Stimulated activated CD4-positive, alpha-beta T cell treated with anti-CD3 and anti-CD28 coated beads, Interleukin-1b, Interleukin-23, amount 100 ng/mL, for 24 hours (primary cell): ENCODE data around the gene CDH2.

ENCODE experiments used
- DNase-seq, 4 experiments: peaks; one replicate each; pipeline ENCODE4 v3.0.0-alpha.2; 2020; ENCODE audit warnings: low read depth in 4 of 4, low spot score in 1 of 4

Gene CDH2

DNA sequence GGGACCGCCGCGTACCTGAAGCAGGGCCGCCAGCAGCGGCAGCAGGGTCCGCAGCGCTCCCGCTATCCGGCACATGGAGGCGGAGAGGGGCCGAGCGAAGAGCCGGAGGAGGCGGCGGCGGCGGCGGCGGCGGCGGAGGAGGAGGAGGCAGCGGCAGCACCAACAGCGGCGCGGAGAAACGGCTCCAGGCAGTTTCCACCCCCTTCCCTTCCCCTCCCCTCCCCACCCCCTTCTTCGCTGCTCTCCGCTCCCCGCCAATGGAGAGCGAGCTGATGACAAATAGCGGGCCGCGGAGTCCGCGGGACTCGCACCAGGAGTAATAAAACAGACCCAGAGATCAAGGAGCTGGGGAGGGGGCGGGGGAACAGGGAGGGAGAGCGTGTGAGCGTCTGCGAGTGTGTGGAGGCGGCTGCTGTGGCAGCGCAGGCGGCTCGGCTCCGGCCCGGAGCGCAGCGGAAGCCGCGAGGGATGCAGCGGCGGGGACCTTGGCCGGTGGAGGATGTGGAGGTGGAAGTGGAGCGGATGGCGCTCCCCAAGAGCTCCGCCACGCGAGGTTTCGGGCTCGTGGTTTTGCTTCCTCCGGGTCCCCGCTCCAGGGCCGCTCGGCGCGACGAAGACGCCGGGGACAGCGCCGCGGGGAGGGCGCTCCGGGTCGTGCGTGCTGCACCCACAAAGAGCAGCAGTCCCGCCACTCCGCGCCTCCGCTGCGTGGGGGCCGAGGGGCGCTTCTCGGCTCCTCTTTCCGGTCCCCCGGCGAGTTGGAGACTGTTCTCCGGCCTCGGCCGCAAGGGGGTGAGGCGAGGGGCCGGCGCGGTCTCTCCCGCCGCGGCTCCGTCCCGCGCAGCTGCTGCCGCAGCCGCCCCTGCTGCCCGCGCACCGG, at the start of gene CDH2:
TSS of gene CDH2 (minus strand) at position 183 of the 880 bp plus-strand sequence. CDS start at position 75, 108 bp downstream.
- DNase-seq, result no peak

DNA sequence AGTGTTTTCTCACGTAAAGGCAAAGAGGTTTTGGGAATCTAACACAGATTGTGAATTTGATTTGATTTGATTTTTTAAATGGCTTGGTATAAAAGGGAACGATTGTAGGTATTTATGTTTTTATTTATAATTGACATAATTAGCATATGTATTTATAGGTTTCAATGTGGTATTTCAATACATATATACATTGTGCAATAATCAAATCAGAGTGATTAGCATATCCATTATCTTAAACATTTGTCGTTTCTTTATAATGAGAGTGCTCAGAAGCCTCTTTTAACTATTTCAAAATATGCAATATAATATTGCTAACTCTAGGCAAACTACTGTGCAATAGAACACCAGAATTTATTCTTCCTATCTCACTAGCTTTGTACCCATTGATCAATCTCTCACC, 35.1 kb upstream of the CDH2 start:
- DNase-seq, result no peak

DNA sequence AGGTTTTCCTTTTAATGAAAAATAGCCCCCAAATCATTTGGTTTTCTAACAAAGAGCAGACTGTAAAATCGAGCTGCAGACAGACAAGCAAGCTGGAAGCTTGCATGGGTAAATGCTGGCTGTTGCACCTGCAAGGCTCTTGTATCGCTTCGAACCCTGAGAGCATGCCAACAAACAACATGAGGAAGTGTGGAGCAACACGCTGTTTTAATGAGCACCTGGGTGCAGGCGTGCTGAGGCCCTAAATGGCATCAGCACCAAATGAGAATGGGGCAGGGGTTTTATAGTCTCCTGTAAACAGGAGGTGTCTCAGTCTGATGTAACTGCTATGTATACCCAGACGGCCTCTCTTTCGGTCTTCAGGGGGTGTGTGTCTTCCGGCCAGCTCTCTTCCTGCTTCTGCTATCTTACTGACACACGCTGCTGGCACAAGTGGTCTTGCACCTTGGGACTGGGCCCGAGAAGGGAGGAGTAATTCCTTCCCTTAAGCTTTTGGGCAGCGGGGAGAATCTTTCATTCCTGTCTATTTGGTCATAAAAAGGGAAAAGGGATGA, 31.9 kb upstream of the CDH2 start:
- no peak for DNase-seq

DNA sequence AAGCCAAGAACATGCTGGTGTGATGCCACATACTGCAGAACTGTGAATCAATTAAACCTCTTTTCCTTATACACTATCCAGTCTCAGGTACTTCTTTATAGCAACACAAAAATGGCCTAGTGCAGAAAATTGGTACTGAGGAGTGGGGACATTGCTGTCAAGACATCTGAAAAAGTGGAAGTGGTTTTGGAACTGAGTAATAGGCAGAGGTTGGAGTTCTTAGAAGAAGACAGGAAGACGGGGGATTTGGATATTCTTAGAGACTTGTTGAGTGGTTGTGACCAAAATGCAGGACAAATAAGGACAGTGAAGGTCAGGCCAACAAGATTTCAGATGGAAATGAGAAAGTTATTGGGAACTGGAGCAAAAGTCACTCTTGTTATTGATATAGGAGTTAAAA, 31.3 kb upstream of the CDH2 start:
- DNase-seq, result no peak

DNA sequence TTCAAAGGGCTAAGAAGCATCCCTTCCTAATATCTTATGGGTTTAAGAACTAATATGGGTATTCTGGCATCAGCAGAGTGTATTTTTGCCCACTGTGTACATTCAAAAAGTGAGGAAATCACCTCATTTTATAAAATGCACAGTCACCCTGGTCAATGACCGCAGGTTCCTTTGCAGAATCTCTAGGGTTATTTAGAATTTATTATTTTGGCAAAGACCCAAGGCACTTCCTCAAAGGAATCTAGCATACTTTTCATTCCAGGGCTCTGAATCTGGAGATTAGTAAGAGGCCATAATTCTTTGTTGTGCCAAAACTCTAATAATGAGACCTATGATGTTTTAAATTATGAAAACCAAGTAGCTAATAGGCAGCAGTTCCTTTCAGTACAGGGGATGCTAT, 27.2 kb upstream of the CDH2 start:
- DNase-seq, result no peak

DNA sequence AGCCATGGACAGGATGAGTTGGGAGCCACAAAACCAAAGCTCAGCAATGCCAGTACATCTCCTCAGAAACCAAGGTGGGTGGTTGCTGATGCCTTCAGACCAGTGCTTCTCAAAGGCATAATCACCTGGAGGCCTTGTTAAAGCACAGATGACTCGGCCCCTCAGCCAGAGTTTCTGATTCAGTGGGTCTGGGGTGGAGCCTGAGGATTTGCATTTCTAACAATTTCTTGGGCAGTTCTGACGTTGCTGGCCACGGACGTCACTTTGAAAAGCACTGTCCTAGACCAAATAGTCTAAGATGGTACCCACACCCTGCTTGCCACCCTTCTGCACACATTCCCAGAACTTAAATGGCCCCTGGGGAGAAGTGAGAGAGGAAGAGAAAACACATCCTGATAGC, 24.1 kb upstream of the CDH2 start:
- DNase-seq, result no peak

DNA sequence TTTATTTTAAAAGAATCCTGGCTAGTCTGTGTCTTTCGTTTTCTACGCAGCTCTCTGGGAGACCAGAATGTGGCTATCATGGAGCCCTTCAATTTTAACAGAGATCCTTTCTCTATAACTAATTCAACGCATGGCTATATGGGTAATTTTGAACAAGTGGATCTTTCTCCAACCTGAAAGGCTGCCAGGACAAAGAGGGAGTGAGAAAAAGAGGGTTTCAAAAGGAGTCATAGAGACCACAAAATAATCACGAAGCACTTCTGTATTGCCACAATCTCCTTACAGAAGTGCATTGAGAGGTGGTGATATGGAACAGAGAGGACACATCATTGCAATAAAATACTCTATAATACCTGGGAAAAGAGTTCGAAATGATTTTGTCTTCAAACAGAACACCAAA, 21.7 kb upstream of the CDH2 start:
- DNase-seq, result no peak

DNA sequence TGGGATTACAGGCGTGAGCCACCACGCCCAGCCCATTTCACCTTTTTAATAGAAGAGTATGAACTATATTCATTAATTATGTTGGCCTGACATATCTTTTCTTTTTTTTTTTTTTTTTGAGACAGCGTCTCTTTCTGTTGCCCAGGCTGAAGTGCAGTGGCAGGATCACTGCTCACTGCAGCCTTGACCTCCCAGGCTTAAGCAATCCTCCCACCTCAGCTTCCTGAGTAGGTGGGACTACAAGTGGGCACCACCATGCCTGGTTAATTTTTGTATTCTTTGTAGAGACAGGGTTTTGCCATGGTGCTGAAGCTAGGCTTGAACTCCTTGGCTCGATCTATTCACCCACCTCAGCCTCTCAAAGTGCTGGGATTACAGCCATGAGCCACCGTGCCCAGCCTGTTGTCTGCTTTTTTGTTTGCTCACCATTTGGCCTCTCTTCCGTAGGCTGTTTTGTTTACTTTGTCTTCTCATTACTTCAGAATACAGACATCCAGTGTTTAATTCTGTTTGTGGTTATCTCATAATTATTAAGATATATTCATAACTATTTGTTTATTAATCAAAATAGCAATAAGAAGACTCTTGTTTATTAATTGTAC, 16.3 kb upstream of the CDH2 start:
- DNase-seq, result no peak

DNA sequence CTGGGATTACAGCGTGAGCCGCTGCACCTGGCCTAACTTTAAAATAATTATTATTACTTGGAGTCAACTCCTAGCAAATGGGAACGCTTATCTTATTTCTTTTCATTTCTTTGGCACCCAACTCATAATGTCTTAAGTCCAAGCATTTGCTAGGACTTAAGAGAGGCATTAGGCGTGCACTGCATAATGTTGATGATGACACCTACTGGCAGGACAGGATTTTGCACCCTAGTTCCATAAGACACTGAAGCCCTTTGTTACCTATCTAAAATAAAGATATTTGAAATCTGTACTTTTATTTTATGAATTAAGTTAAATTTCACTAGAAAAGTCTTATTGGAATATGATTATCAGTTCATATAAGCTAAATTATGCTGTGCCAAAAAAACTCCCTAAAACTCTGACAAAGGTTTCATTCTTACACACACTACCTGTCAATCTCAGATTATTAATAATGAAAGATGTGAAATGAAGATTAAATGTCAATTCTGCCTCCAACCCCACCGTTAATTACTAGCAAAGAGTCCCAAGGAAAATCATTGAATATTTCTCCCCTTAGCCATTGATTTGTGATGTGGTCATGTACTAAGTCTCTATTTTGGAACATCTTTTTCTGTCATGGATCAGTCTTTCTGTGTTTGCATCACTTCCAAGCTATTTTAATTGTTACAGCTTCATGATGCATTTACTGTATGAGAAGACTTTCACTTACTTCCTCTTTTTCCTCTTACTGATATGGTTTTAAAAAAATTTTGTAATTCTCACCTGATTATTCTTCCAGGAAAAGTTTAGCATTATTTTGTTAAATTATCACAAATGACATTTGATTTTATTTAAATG, 12.7 kb upstream of the CDH2 start:
- DNase-seq, result no peak

DNA sequence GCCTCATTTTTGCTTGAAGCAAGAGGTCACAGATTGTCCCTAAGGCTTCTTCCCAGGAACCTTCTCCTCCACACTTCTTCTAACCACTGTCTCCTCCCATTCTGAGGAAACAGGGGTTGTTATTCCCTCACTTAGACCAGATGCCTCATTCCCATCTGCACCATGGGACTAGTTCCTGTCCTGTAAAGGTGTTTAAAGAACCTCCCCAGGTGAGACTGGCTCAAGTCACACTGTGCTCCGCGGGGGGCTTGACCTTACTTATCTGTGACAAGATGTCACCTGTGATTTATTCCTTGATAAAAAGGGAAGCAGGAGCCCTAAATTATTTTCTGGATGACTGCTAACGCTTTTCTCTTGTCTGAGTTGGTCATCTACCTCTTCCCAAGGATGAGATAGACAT, 8.2 kb upstream of the CDH2 start:
- no peak for DNase-seq

DNA sequence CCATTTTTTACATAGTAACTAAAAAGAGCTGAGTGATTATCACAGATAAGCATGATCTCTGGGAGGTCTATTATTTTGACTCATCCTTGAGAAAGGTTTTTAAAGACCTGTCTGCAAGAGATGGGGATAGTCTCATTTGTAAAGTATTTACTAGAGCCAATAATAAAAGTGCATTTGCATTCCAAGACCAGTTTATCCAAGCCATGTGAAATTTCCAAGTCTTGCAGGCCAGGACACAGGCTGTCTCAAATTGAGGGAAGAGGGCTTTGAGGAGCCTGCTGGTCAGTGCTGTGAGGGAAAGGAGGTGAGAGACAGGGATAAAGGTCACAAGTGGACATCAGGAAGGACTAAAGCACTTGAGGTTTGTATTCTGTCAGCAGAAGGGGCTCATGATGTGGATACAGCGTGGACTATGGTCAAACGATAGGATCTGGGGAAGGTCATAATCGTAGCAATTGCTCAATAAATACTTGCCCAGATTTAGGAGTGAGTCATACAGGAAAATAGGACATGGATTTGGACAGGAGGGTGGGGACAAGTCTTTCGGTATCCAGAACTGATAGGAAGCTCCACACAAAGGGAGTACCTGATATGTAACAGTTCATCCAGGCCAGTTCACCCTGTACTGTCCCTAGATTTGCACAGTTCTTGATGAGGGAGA, 6.6 kb upstream of the CDH2 start:
- no peak for DNase-seq

DNA sequence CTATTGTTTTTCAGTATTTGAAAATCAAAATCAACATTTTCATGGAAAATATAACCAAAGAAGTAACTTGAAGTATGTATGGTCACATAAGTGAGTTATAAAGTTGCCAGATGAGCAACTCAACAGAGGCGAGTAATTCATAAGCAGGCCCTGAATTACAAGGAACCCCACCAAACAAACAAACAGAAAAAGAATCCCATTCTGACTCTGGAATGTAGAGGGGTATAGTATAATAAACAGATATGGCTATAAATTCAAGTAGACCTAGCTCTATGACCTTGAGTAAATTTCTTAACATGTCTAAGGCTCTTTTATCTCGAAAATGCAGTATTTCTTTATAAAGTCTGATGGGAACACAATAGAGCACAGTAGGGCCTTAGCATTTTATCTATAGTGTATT, 4.7 kb upstream of the CDH2 start:
- no peak for DNase-seq

DNA sequence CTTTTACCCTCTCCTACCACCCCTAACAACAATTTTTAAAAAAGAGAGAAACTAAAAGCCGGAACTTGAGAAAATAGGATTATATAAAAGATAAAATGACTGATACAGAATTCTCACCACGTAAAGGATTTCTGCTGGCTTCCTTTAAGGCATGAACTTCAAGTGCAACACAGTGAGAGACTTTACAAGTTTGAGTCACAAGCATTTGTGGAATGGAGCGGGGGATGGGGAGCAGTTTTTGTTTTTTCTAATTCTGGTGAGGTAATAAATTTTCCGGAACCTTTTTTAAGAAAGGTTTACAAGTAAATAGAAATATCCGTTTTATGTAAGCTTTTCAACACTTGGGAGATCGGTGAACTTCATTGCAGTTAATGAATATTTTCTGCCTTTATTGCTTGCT, 1.8 kb upstream of the CDH2 start:
- DNase-seq, result no peak

DNA sequence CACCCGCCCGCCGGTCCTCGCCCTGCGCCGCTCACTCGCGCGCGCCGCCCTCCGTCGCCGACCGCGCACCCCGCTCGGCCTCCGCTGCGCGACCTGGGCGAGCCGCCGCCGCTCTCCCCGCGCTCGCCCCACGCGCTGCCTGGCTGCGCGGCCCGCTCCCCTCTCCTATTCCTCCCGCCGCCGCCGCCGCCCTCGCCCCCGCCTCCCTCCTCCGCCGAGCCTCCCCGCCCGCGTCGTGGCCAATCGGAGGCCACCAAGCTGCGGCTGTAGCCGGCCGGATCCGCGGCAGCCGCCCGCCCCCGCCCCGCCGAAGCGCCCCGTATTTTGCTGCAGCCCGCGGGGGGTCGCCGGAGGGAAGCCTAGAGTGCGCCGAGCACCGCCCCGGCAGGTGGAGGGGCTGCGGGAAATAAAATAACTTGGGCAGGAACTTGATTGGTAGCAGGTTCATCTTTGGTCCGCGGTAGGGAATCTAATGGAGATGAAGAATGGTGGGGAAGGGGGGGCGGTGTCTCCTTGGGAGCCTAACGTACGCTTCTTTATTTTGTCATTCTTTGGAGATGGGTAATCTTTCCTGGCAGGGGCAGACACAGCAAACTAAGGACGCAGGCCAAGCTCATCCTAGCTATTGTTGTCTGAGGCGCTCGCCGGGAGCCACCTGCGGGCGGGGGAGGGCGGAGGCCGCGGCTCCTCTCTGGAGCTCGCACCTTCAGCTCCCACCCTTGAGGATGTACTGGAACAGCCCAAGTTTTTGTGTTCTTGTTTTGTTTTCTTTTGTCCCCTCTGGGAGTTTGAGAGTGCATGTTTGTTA, 1.1 kb upstream of the CDH2 start:
- DNase-seq, result no peak

DNA sequence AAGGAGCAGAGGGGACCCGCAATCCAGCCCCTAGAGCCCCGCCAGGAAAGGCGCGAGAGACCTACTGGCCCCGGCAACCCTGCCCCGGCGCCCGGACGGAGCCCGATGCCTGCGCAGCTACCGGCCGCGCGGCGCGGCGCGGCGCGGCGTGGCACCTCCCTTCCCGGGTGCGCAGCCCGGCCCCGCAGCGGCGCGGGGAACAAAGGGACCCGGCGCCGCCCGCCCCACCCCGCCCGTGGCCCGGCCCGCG, 307 bp downstream of the CDH2 start:
- DNase-seq, result no peak

DNA sequence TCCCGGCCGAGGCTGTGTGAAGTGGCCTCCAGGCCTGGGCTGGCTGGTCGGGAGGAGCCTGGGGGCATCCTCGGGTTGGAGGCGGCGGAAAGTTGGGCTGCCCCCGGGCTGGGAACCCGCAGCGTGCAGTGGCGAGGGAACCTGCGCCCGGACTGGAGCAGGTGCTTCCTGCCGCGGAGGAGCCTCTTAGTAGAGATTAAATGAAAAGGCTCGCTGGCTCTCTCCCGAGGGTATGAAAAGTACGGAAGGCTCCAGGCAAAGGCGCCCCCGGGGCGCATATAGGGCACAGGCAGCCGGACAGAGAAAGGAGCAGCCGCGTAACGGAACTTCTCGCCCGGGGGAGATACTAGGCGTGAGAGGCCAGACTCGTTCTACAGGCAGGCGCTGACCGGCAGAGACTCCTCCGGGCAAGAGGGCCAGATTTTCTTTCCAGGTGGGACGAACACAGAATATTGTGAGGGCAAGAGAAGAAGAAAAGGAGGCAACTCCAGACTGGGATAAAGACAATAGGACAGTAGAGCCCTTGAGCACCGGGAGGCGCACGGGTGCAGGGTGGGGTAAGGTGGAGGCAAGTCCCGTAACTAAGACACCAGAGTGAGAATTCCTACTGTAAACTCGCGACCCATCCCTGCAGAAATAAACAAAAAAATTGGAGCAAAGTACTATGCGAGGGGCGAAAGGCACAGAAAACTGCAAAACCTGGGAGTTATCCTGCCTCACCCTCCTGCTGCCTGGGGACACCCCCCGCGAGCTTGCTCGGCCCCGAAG, 816 bp downstream of the CDH2 start:
- DNase-seq, result no peak

DNA sequence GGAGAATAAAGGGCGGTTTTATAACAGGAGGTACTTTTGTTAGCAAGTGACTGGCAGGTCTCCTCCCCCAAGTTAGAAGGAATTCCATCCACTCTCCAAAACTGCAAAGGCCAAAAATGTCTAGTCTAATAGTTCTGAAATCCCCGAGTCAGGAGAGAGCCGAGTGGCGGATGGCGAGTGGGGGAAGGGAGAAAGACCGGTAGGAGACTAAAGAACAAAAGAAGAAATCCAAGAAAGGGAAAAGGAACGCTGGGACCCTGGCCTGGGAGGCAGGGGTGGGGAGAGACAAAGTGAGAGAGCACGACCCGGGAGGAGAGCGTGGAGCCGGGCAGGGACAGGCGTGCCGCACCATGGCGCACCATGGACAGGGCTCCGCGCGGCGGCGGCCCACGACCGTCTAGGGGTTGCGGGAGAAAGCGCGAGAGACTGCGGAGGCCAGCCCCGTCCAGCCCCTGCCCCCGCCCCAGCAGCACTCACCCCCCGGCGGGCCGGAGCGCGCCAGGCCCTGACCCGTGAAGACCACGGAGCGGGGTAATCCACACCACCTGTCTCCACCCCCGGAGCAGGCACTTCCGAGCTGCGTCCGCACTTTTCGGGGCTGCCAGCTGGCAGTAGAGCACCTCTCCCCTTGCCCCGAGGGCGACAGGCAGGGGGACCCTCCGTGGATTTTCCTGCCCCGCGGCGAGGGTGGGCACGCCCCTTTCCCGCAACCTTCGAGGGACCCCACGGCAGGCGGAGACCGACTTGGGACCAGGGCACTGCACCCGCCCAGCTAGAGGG, 1.6 kb downstream of the CDH2 start:
- DNase-seq, result no peak

DNA sequence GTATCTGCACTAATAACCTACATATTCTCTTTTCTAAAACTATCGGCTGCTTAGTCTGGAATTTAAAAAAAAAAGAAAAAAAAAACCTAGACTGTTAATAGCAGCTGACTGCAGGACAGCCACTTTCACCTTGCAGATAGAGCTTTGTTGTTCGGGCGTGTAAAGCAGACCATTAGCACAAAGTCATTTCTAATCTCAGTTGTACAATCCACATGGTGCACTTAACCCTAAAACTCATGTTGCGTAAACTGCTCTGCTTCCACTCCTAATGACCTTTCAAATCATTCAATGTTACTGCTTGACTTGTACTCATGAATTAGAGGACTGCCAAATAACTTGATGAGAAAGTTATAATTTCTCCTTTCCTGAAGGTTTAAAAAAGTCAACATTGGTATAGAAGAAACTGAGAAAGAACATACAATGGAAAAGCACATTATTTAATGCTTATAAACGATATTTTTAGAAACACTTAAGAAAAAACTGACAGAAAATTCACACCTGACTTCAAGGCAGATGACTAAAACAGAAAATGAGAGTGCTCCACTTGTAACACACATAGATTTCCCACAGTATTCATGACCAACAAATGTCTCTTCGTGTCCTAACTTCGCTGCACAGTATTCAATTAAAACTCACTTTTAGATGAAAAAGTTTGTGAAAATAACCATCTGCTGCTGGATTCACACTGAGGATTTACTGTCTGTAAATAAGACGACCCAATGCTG, 2.6 kb downstream of the CDH2 start:
- DNase-seq, result no peak
